K562 (cell line): ENCODE measurements around the gene SALL2.

Experiments
- ARID4B ChIP-seq: sonication (generic); formaldehyde crosslinking; IDR thresholded peaks from 2 replicates; pipeline ENCODE4 v1.8.0; 2022; ENCODE audit warnings: mild to moderate bottlenecking, missing genetic modification reagents
- ATF1 ChIP-seq, 2 experiments: fragments of 450-650 bp in 1 of 2; IDR thresholded peaks; 2 replicates each; pipeline ENCODE4 v1.6.1; 2016; ENCODE audit warnings: missing compliant biosample characterization in 1 of 2, missing genetic modification characterization in 1 of 2
- BACH1 ChIP-seq: fragments of 200-800 bp; sonication (Bioruptor generic); IDR thresholded peaks from 2 replicates; pipeline ENCODE4 v1.6.1; 2016; ENCODE audit warnings: missing genetic modification characterization, missing compliant biosample characterization
- DEAF1 ChIP-seq: fragments of 450-650 bp; formaldehyde crosslinking; IDR thresholded peaks from 2 replicates; pipeline ENCODE4 v1.4.0; 2020; ENCODE audit warnings: mild to moderate bottlenecking, moderate library complexity
- FOXJ2 ChIP-seq: fragments of 200-800 bp; sonication (Bioruptor generic); IDR thresholded peaks from 2 replicates; pipeline ENCODE4 v1.6.1; 2016; ENCODE audit warnings: missing genetic modification characterization, missing compliant biosample characterization
- POLR2A ChIP-seq: fragments of 450-650 bp; conservative IDR thresholded peaks from 2 replicates; pipeline ENCODE4 v1.6.1; 2016
- PRMT5 ChIP-seq: sonication (generic); formaldehyde crosslinking; IDR thresholded peaks from 2 replicates; pipeline ENCODE4 v1.5.0; 2020; ENCODE audit warnings: missing genetic modification reagents
- PTBP1 ChIP-seq: fragments of 200-400 bp; formaldehyde crosslinking; IDR thresholded peaks from 2 replicates; pipeline ENCODE4 v1.6.1; 2017; ENCODE audit warnings: low read depth, low read length
- ZBTB26 ChIP-seq: fragments of 450-650 bp; formaldehyde crosslinking; IDR thresholded peaks from 2 replicates; pipeline ENCODE4 v1.4.0; 2022; ENCODE audit warnings: missing genetic modification characterization
- ZBTB8A ChIP-seq: fragments of 450-650 bp; IDR thresholded peaks from 2 replicates; pipeline ENCODE4 v1.6.1; 2018; ENCODE audit warnings: mild to moderate bottlenecking, moderate library complexity; ENCODE audit not compliant: partially characterized antibody

- TF ChIP-seq PRMT5 (CRISPR knock-in tag) (no peak), ARID4B (CRISPR knock-in tag) (no peak), FOXJ2 (no peak), PTBP1 (no peak), BACH1 (no peak), POLR2A (no peak), ATF1 (CRISPR knock-in tag; IDR thresholded peaks at IDR 0.05) (no peak), ATF1 (tag; IDR thresholded peaks at IDR 0.05) (no peak), ZBTB26 (CRISPR knock-in tag) (no peak), DEAF1 (CRISPR knock-in tag) (no peak), ZBTB8A (no peak)
Measured at GRCh38 chr14:21496453-21496852, 29.7 kb downstream of the SALL2 start.
